ENCODE data around the gene DIP2C.
"Not testable (repeated sequence)": the region's sequence is repeated elsewhere in the genome, so short reads cannot be mapped to it uniquely, and the experiment has no call there.

DIP2C gene

GRCh38 chr10:697097-697875, 7.8 kb upstream of the DIP2C start:
- no peak for DNase-seq

GRCh38 chr10:695396-695795, 5.9 kb upstream of the DIP2C start:
- DNase-seq: no peak

- no peak for DNase-seq
These were observed 4.0 kb upstream of the DIP2C start for GRCh38 chr10:693506-693905.

GRCh38 chr10:692682-693351, 3.3 kb upstream of the DIP2C start:
- DNase-seq: no peak

- DNase-seq: no peak
These were observed 1.7 kb upstream of the DIP2C start for GRCh38 chr10:691216-691615.

GRCh38 chr10:690372-691161, 1.1 kb upstream of the DIP2C start:
- no peak for DNase-seq

GRCh38 chr10:689121-689451, 382 bp downstream of the DIP2C start:
- DNase-seq: no peak

- no peak for DNase-seq
These were observed 952 bp downstream of the DIP2C start for GRCh38 chr10:688312-689120.

GRCh38 chr10:687583-688311, 1.7 kb downstream of the DIP2C start:
- no peak for DNase-seq

- no peak for DNase-seq
These were observed 3.1 kb downstream of the DIP2C start for GRCh38 chr10:686155-686931.

GRCh38 chr10:685613-686012, 3.9 kb downstream of the DIP2C start:
- no peak for DNase-seq

- DNase-seq: no peak
These were observed 5.9 kb downstream of the DIP2C start for GRCh38 chr10:683448-684071.

- no peak for DNase-seq
These were observed 6.5 kb downstream of the DIP2C start for GRCh38 chr10:682931-683447.

GRCh38 chr10:681670-682318, 7.7 kb downstream of the DIP2C start:
- DNase-seq: no peak

GRCh38 chr10:680745-681144, 8.7 kb downstream of the DIP2C start:
- no peak for DNase-seq

- no peak for DNase-seq
These were observed 9.3 kb downstream of the DIP2C start for GRCh38 chr10:680146-680545.

GRCh38 chr10:679556-679955, 9.9 kb downstream of the DIP2C start:
- no peak for DNase-seq

GRCh38 chr10:678662-679005, 10.8 kb downstream of the DIP2C start:
- DNase-seq: not testable (repeated sequence)

- no peak for DNase-seq
These were observed 11.5 kb downstream of the DIP2C start for GRCh38 chr10:677750-678661.
